PFSK-1 (cell line): ENCODE data around the gene EEF2.

Experiments
- POLR2AphosphoS5 ChIP-seq: IDR thresholded peaks from 2 replicates; pipeline ENCODE4 v1.6.1; 2012; ENCODE audit warnings: low read depth, mild to moderate bottlenecking, control low read depth, low read length, moderate library complexity
- REST ChIP-seq, 2 experiments: IDR thresholded peaks; 2 replicates each; pipeline versions ENCODE4 v1.6.1 to v1.8.0; 2011 to 2012; ENCODE audit warnings: low read depth in 2 of 2, low read length in 2 of 2, control low read depth in 1 of 2, inconsistent platforms in 1 of 2, mild to moderate bottlenecking in 1 of 2, moderate library complexity in 1 of 2; ENCODE audit not compliant: insufficient read depth in 1 of 2
- SIN3A ChIP-seq: IDR thresholded peaks from 2 replicates; pipeline ENCODE4 v1.6.1; 2012; ENCODE audit warnings: mild to moderate bottlenecking, low read length, moderate library complexity, borderline replicate concordance; ENCODE audit not compliant: insufficient read depth
- TAF1 ChIP-seq: IDR thresholded peaks from 2 replicates; pipeline ENCODE4 v1.6.1; 2012; ENCODE audit warnings: low read length, control low read depth, borderline replicate concordance; ENCODE audit not compliant: insufficient read depth

GRCh38 chr19:3944018-3944721, 41.1 kb downstream of the EEF2 start:
- TF ChIP-seq POLR2AphosphoS5 (no peak), SIN3A (no peak), TAF1 (no peak), REST (IDR thresholded peaks at IDR 0.05; ENCODE audit: insufficient read depth in 1 of 2, low read depth in 2 of 2, low read length in 2 of 2) (no peak)
